HepG2 (cell line): Measurements from ENCODE around the gene CUL4A.

Source experiments
- CEBPB ChIP-seq: IDR thresholded peaks from 2 replicates; pipeline ENCODE4 v1.6.1; 2011; ENCODE audit warnings: low read depth, low read length, improper control_type of control experiment, borderline replicate concordance
- GATAD1 ChIP-seq: IDR thresholded peaks from 2 replicates; pipeline ENCODE4 v1.6.1; 2016; ENCODE audit warnings: missing genetic modification reagents, missing compliant biosample characterization
- KAT2B ChIP-seq: fragments of 150-350 bp; IDR thresholded peaks from 2 replicates; pipeline ENCODE4 v1.6.1; 2014; ENCODE audit warnings: low read depth, low read length, borderline replicate concordance
- KDM5A ChIP-seq: fragments of 200-600 bp; sonication (generic); IDR thresholded peaks from 2 replicates; pipeline ENCODE4 v1.7.0; 2018; ENCODE audit warnings: antibody characterized with exemption, mild to moderate bottlenecking, low read length, borderline replicate concordance
- KIAA2018 ChIP-seq: sonication (generic); formaldehyde crosslinking; IDR thresholded peaks from 2 replicates; pipeline ENCODE4 v1.5.0; 2020; ENCODE audit warnings: mild to moderate bottlenecking, missing genetic modification reagents, borderline replicate concordance
- POLR2A ChIP-seq, 2 experiments: IDR thresholded peaks; 2 replicates each; pipeline ENCODE4 v1.6.1; 2011; ENCODE audit warnings: low read depth in 2 of 2, low read length in 2 of 2, mild to moderate bottlenecking in 1 of 2, moderate library complexity in 1 of 2; ENCODE audit not compliant: insufficient read depth in 1 of 2
- POLR2AphosphoS5 ChIP-seq: IDR thresholded peaks from 2 replicates; pipeline ENCODE4 v1.6.1; 2012; ENCODE audit warnings: low read depth, low read length
- SMARCE1 ChIP-seq: fragments of 450-650 bp; IDR thresholded peaks from 2 replicates; pipeline ENCODE4 v1.6.1; 2017; ENCODE audit warnings: borderline replicate concordance
- YY1 ChIP-seq: IDR thresholded peaks from 2 replicates; pipeline ENCODE4 v1.6.1; 2011; ENCODE audit warnings: low read length, low read depth, moderate library complexity, mild to moderate bottlenecking; ENCODE audit not compliant: insufficient read depth, insufficient replicate concordance
- ZFP91 ChIP-seq: sonication (generic); formaldehyde crosslinking; IDR thresholded peaks from 2 replicates; pipeline ENCODE4 v1.9.0; 2022; ENCODE audit warnings: missing genetic modification reagents, mild to moderate bottlenecking, borderline replicate concordance
- ZNF121 ChIP-seq: sonication (generic); formaldehyde crosslinking; IDR thresholded peaks from 2 replicates; pipeline ENCODE4 v1.5.0; 2020; ENCODE audit warnings: mild to moderate bottlenecking, missing genetic modification reagents
- ZNF772 ChIP-seq: sonication (generic); formaldehyde crosslinking; IDR thresholded peaks from 2 replicates; pipeline ENCODE4 v1.5.0; 2020; ENCODE audit warnings: mild to moderate bottlenecking, missing genetic modification reagents
- TF ChIP-seq, protein P1 (sequence below): sonication (generic); formaldehyde crosslinking; IDR thresholded peaks from 2 replicates; pipeline ENCODE4 v1.4.0; 2020; ENCODE audit warnings: mild to moderate bottlenecking, missing genetic modification reagents
- TF ChIP-seq, protein P2 (sequence below): sonication (generic); IDR thresholded peaks from 2 replicates; pipeline ENCODE4 v1.6.1; 2016; ENCODE audit warnings: low read depth, borderline replicate concordance

GRCh38 chr13:113292021-113292862 lies 82.8 kb downstream of the CUL4A start:
- TF ChIP-seq POLR2AphosphoS5 (no peak), SMARCE1 (no peak), YY1 (no peak), ZNF121 (CRISPR knock-in tag) (no peak), ZFP91 (CRISPR knock-in tag) (no peak), KDM5A (no peak), ZNF772 (no peak), CEBPB (no peak), POLR2A (IDR thresholded peaks at IDR 0.05; ENCODE audit: insufficient read depth in 1 of 2, low read depth in 2 of 2, low read length in 2 of 2) (no peak), KAT2B (no peak), KIAA2018 (CRISPR knock-in tag) (no peak), GATAD1 (no peak)
- TF ChIP-seq, protein P1, sequence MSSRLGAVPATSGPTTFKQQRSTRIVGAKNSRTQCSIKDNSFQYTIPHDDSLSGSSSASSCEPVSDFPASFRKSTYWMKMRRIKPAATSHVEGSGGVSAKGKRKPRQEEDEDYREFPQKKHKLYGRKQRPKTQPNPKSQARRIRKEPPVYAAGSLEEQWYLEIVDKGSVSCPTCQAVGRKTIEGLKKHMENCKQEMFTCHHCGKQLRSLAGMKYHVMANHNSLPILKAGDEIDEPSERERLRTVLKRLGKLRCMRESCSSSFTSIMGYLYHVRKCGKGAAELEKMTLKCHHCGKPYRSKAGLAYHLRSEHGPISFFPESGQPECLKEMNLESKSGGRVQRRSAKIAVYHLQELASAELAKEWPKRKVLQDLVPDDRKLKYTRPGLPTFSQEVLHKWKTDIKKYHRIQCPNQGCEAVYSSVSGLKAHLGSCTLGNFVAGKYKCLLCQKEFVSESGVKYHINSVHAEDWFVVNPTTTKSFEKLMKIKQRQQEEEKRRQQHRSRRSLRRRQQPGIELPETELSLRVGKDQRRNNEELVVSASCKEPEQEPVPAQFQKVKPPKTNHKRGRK (CRISPR knock-in tag), result no peak
- TF ChIP-seq, protein P2, sequence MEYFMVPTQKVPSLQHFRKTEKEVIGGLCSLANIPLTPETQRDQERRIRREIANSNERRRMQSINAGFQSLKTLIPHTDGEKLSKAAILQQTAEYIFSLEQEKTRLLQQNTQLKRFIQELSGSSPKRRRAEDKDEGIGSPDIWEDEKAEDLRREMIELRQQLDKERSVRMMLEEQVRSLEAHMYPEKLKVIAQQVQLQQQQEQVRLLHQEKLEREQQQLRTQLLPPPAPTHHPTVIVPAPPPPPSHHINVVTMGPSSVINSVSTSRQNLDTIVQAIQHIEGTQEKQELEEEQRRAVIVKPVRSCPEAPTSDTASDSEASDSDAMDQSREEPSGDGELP, result no peak
